Subcutaneous adipose tissue (tissue), 4 donors: ENCODE measurements around the gene CLCA1. TPM values are rescaled to one million over a fixed set of nuclear protein-coding genes. Genes with fewer than 3 reads are reported as not detected.

Experiments used
- CTCF ChIP-seq: fragments of 450-650 bp; IDR thresholded peaks from one replicate; pipeline ENCODE4 v1.5.1; 2016; ENCODE audit warnings: low read depth, mild to moderate bottlenecking, control low read depth, antibody characterized with exemption, moderate library complexity
- total RNA-seq, 4 donors: library from RNA; depleted of rRNA; stranded (reverse); fragments of >200 nt; gene quantifications; one replicate each; pipeline ENCODE4 v1.1.0, GENCODE V29; 2016

Gene CLCA1
- total RNA-seq: under 1 TPM in 3 of 4 donors, not detected in 1; 0.16 to 0.57 (median 0.17) TPM

GRCh38 chr1:86468501-86468977, at the start of gene CLCA1:
CLCA1 (plus strand) TSS chr1:86468927; CDS start chr1:86468972, 45 bp downstream.
- TF ChIP-seq CTCF: no peak

GRCh38 chr1:86419277-86419903, 49.3 kb upstream of the CLCA1 start:
- no peak for TF ChIP-seq CTCF

- TF ChIP-seq CTCF: no peak
Observed at GRCh38 chr1:86421601-86422280, 47.0 kb upstream of the CLCA1 start.

GRCh38 chr1:86423473-86423872, 45.3 kb upstream of the CLCA1 start:
- TF ChIP-seq CTCF: no peak

- TF ChIP-seq CTCF: no peak
Observed at GRCh38 chr1:86423873-86424272, 44.9 kb upstream of the CLCA1 start, which contains the start of gene CLCA2. CLCA2 (plus strand) TSS chr1:86424171; CDS start chr1:86424248, 77 bp downstream.

- TF ChIP-seq CTCF: no peak
Observed at GRCh38 chr1:86429122-86429725, 39.5 kb upstream of the CLCA1 start.

GRCh38 chr1:86429835-86430234, 38.9 kb upstream of the CLCA1 start:
- no peak for TF ChIP-seq CTCF
